Thoracic aorta (tissue), 2 donors: Measurements from ENCODE around the gene DHRSX. TPM values are rescaled to one million over a fixed set of nuclear protein-coding genes. Genes with fewer than 3 reads are reported as not detected.
A peak's percentile ranks its signal among the peaks of the same experiment; 100 is the strongest.
"Not testable (repeated sequence)": the region's sequence is repeated elsewhere in the genome, so short reads cannot be mapped to it uniquely, and the experiment has no call there.

ENCODE experiments used
- ATAC-seq: fragments of 150-250 bp; one replicate; pipeline ENCODE4 v1.8.0; 2017; ENCODE audit warnings: low read depth; ENCODE audit not compliant: insufficient number of reproducible peaks, low FRiP score
- DNase-seq: peaks from one replicate; pipeline ENCODE4 v3.0.0-alpha.2; 2020; ENCODE audit warnings: low spot score
- H3K27ac ChIP-seq, 2 donors: fragments of 200-600 bp; sonication (generic); 1 replicate in 1 of 2; 2 replicates in 1 of 2; pipeline ENCODE4 v1.5.1; 2016; ENCODE audit warnings: mild to moderate bottlenecking in 2 of 2, moderate library complexity in 2 of 2
- H3K27me3 ChIP-seq: fragments of 200-600 bp; sonication (generic); replicated peaks from 2 replicates; pipeline ENCODE4 v1.6.0; 2016; ENCODE audit warnings: mild to moderate bottlenecking; ENCODE audit not compliant: insufficient read depth
- H3K36me3 ChIP-seq: fragments of 200-600 bp; sonication (generic); one replicate; pipeline ENCODE4 v1.5.1; 2016
- H3K4me1 ChIP-seq, 2 donors: fragments of 200-600 bp; sonication (generic); 1 replicate in 1 of 2; 2 replicates in 1 of 2; pipeline versions ENCODE4 v1.5.1 to v1.6.0; 2016; ENCODE audit warnings: low read depth in 2 of 2, mild to moderate bottlenecking in 1 of 2; ENCODE audit not compliant: control insufficient read depth in 1 of 2
- H3K4me3 ChIP-seq: fragments of 200-600 bp; sonication (generic); 2 replicates; pipeline ENCODE4 v1.5.1; 2016; ENCODE audit warnings: mild to moderate bottlenecking
- H3K9me3 ChIP-seq: fragments of 200-600 bp; sonication (generic); 2 replicates; pipeline ENCODE4 v1.5.1; 2016
- CTCF ChIP-seq: fragments of 200-600 bp; sonication (generic); IDR thresholded peaks from one replicate; pipeline ENCODE4 v1.5.1; 2019; ENCODE audit warnings: antibody characterized with exemption
- total RNA-seq, 2 donors: library from RNA; depleted of rRNA; stranded (reverse); fragments of >200 nt; gene quantifications; one replicate each; pipeline versions ENCODE4 v1.1.0 to v1.2.3, GENCODE V29; 2016

DHRSX gene
- total RNA-seq, 2 donors from 2014 or later: 14.9 to 16.8 TPM

- no peak for ATAC-seq
- no peak overlapping the region for H3K4me3 ChIP-seq
- no peak overlapping the region for H3K27ac ChIP-seq
- H3K27me3 ChIP-seq: no peaks in the 10 kb centered on the region
- no peak for TF ChIP-seq CTCF
- H3K9me3 ChIP-seq: no peaks in the 10 kb centered on the region
- no peaks in the 10 kb centered on the region for H3K36me3 ChIP-seq
- DNase-seq: no peak
- H3K4me1 ChIP-seq: peaks cover 10 to 21% of the 10 kb centered on the region in 2 donors
Observed at GRCh38 chrX:2463973-2464676, 36.7 kb downstream of the DHRSX start.

GRCh38 chrX:2463481-2463880 lies 37.3 kb downstream of the DHRSX start:
- not testable (repeated sequence) for H3K4me3 ChIP-seq, DNase-seq, H3K27me3 ChIP-seq, H3K36me3 ChIP-seq, H3K27ac ChIP-seq, ATAC-seq, H3K9me3 ChIP-seq
- H3K4me1 ChIP-seq: peaks cover 10 to 21% of the 10 kb centered on the region in 2 donors

GRCh38 chrX:2462780-2463179 lies 38.0 kb downstream of the DHRSX start:
- no peak overlapping the region for H3K4me3 ChIP-seq
- TF ChIP-seq CTCF: no peak
- ATAC-seq: no peak

GRCh38 chrX:2462074-2462473 lies 38.7 kb downstream of the DHRSX start:
- ATAC-seq (no peak), DNase-seq (no peak)
- TF ChIP-seq CTCF: no peak
- peak overlapping the region; percentile 22 for H3K4me3 ChIP-seq
- H3K36me3 ChIP-seq: no peaks in the 10 kb centered on the region
- H3K27ac ChIP-seq: no peak overlapping the region
- H3K27me3 ChIP-seq: no peaks in the 10 kb centered on the region
- H3K4me1 ChIP-seq: peaks cover 10 to 21% of the 10 kb centered on the region in 2 donors
- H3K9me3 ChIP-seq: no peaks in the 10 kb centered on the region

More at GRCh38 chrX:2462780-2463179, 38.0 kb downstream of the DHRSX start:
- H3K4me1 ChIP-seq: peaks cover 10 to 21% of the 10 kb centered on the region in 2 donors
- no peak overlapping the region for H3K27ac ChIP-seq
- DNase-seq: no peak
- no peaks in the 10 kb centered on the region for H3K36me3 ChIP-seq
- H3K27me3 ChIP-seq: no peaks in the 10 kb centered on the region
- H3K9me3 ChIP-seq: no peaks in the 10 kb centered on the region

- Histone ChIP-seq H3K27me3 (no peaks in the 10 kb centered on the region), H3K9me3 (no peaks in the 10 kb centered on the region), H3K4me3 (peak overlapping the region; percentile 22), H3K36me3 (no peaks in the 10 kb centered on the region), H3K4me1 (peaks cover 10 to 21% of the 10 kb centered on the region in 2 donors), H3K27ac (no peak overlapping the region)
- no peak for DNase-seq
- no peak for ATAC-seq
- TF ChIP-seq CTCF: no peak
Observed at GRCh38 chrX:2461711-2462016, 39.1 kb downstream of the DHRSX start.

GRCh38 chrX:2460821-2461710 lies 39.7 kb downstream of the DHRSX start:
- not testable (repeated sequence) for DNase-seq, H3K4me3 ChIP-seq, H3K27ac ChIP-seq, H3K27me3 ChIP-seq, H3K9me3 ChIP-seq, H3K36me3 ChIP-seq, ATAC-seq
- peaks cover 10 to 21% of the 10 kb centered on the region in 2 donors for H3K4me1 ChIP-seq

- peaks cover 10 to 21% of the 10 kb centered on the region in 2 donors for H3K4me1 ChIP-seq
- not testable (repeated sequence) for H3K27me3 ChIP-seq, ATAC-seq, H3K9me3 ChIP-seq, H3K36me3 ChIP-seq, H3K4me3 ChIP-seq, DNase-seq, H3K27ac ChIP-seq
Observed at GRCh38 chrX:2460048-2460447, 40.7 kb downstream of the DHRSX start.
